Measurements from ENCODE around the gene USP13. TPM values are rescaled to one million over a fixed set of nuclear protein-coding genes. Genes with fewer than 3 reads are reported as not detected.

Gene USP13
- total and polyA plus RNA-seq, 2 of the 13 experiments (the other 11 are each of a cell fraction or from before 2014, with no cell fraction given): 15.9 to 36.7 TPM

- TF ChIP-seq ZNF280B (CRISPR knock-in tag; IDR thresholded peaks at IDR 0.05; ENCODE audit: borderline replicate concordance): no peak
- TF ChIP-seq ATF4 (CRISPR knock-in tag; IDR thresholded peaks at IDR 0.05): no peak
- TF ChIP-seq FOXJ3 (CRISPR knock-in tag; IDR thresholded peaks at IDR 0.05; ENCODE audit: borderline replicate concordance): no peak
- no peak for TF ChIP-seq POLR2G (IDR thresholded peaks at IDR 0.05; ENCODE audit: low read depth, low read length)
- TF ChIP-seq ZNF788 (CRISPR knock-in tag; IDR thresholded peaks at IDR 0.05; ENCODE audit: borderline replicate concordance): no peak
- no peak for TF ChIP-seq DMAP1 (CRISPR knock-in tag; IDR thresholded peaks at IDR 0.05)
These were observed 18.5 kb downstream of the USP13 start (continued) for GRCh38 chr3:179671309-179671708.

GRCh38 chr3:179671747-179672242 is 19.0 kb downstream of the USP13 start:
- no peak overlapping the region for H3K4me3 ChIP-seq (replicated peaks in 1 of 3; ENCODE audit: insufficient read depth in 1 of 3, low read depth in 2 of 3, low read length in 3 of 3)
- POLR2A ChIA-PET: no interaction called here
- H3K27ac ChIP-seq (ENCODE audit: extremely low read length, insufficient read depth, low read length): peak overlapping the region; percentile 38
- in situ Hi-C loops (cut with HindIII; ENCODE audit: extremely low pct_ligation_motif_present, low pct_unique_long_range_greater_than_20kb): no loop called here
- no peak overlapping the region; the same call in 1 of the 2 replicates for H3K9ac ChIP-seq (ENCODE audit: insufficient read depth, low read depth, low read length)
- intact Hi-C loops (cut with micrococcal nuclease; ENCODE audit: unreplicated experiment): no loop called here
- no peaks in the 10 kb centered on the region; a peak in 2 of 5 replicates for H3K36me3 ChIP-seq (replicated peaks in 1 of 2; ENCODE audit: control insufficient read depth in 1 of 2, insufficient read depth in 2 of 2, low read length in 2 of 2)
- WGBS (ENCODE audit: low lambda C conversion rate): 87% methylated on average over 15 of the region's 15 CpGs
- H4K20me1 ChIP-seq (ENCODE audit: insufficient read depth, low read length): no peaks in the 10 kb centered on the region; the same call in 1 of the 2 replicates
- CTCF ChIA-PET (ENCODE audit: low intra/inter-chr PET ratio, low total read pairs): no interaction called here
- no peak overlapping the region for H2AFZ ChIP-seq (ENCODE audit: low read length)
- no peaks in the 10 kb centered on the region for H3K9me3 ChIP-seq (ENCODE audit: low read length)
- H3K27me3 ChIP-seq (ENCODE audit: control insufficient read depth in 1 of 2, insufficient read depth in 2 of 2, low read length in 2 of 2): no peaks in the 10 kb centered on the region
- no peak for ATAC-seq
- no peak for FAIRE-seq
- peaks cover 87% of the 10 kb centered on the region for H3K79me2 ChIP-seq (ENCODE audit: insufficient read depth, low read length)
- BruUV-seq (replicated peaks): no TSS peak
- peaks cover 44% of the 10 kb centered on the region for H3K4me1 ChIP-seq (ENCODE audit: insufficient read depth, low read length)
- peak; percentile 68 for TF ChIP-seq ZBTB33 (CRISPR knock-in tag; IDR thresholded peaks at IDR 0.05)
- TF ChIP-seq DNMT1 (CRISPR knock-in tag; IDR thresholded peaks at IDR 0.05): no peak
- 0 out of 2 replicates have a peak, but pooled peaks have one; percentile 35 for TF ChIP-seq ZBTB38 (CRISPR knock-in tag; IDR thresholded peaks at IDR 0.05)
- DNase-seq (ENCODE audit: low spot score): peak; percentile 38
- no peak overlapping the region for H3K4me2 ChIP-seq (ENCODE audit: low read depth, low read length)

All from HepG2 (cell line).